ENCODE data around the gene NEK9.
A peak's percentile ranks its signal among the peaks of the same experiment; 100 is the strongest.

DNA sequence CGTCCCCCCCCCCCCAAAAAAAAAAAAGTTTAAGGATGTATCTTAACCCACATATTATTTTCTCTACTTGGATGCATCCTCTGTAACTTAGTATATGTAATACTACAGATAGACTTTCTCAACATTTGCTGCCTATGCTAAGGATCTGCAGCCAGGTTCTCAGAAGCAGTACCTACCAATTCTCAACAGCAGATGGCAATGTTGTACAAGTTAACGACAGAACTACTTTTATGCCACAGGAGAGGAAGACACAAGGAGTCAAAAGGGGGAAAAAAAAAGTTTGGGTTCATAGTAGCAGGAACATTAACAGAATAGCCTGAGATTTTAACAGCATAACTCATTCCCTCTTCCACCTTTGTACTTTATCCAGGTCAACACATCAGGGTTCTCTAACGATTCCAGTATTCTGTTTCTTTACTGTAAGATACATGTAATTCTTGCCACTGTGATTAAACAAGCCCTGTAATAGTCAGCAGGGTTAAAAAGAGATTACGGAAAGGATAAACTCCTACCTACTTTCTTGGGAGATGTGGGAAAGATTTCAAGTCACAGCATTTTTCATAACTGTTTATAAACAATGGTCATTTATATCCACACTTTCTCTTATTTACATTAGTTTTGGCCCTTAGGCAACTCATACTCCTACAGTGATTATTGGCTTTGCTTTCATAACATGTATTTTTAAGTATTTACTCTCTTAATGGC lies 5.7 kb upstream of the NEK9 start:
- TF ChIP-seq, protein P1, sequence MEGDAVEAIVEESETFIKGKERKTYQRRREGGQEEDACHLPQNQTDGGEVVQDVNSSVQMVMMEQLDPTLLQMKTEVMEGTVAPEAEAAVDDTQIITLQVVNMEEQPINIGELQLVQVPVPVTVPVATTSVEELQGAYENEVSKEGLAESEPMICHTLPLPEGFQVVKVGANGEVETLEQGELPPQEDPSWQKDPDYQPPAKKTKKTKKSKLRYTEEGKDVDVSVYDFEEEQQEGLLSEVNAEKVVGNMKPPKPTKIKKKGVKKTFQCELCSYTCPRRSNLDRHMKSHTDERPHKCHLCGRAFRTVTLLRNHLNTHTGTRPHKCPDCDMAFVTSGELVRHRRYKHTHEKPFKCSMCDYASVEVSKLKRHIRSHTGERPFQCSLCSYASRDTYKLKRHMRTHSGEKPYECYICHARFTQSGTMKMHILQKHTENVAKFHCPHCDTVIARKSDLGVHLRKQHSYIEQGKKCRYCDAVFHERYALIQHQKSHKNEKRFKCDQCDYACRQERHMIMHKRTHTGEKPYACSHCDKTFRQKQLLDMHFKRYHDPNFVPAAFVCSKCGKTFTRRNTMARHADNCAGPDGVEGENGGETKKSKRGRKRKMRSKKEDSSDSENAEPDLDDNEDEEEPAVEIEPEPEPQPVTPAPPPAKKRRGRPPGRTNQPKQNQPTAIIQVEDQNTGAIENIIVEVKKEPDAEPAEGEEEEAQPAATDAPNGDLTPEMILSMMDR (IDR thresholded peaks at IDR 0.05) = peak; percentile 73
- no peak for TF ChIP-seq ZFX (IDR thresholded peaks at IDR 0.05; ENCODE audit: borderline replicate concordance)

Measured in 22Rv1 (cell line).